Bladder microvascular endothelial cell (primary cell): Measurements from ENCODE around the gene OR2AP1. TPM values are rescaled to one million over a fixed set of nuclear protein-coding genes. Genes with fewer than 3 reads are reported as not detected.

Experiments
- total RNA-seq: library from RNA; depleted of rRNA; stranded (reverse); fragments of >200 nt; gene quantifications from 2 replicates; pipeline ENCODE4 v1.2.3, GENCODE V29; 2014

OR2AP1 gene
- total RNA-seq, result not detected in 2 replicates

GRCh38 chr12:55572168-55572567 is at the start of gene OR2AP1:
OR2AP1 (plus strand) TSS chr12:55572468; CDS start chr12:55574415, 1,947 bp downstream.

GRCh38 chr12:55549302-55549701 is 23.0 kb upstream of the OR2AP1 start, which contains the start of gene OR6C4:
OR6C4 (plus strand) TSS chr12:55549602; CDS start chr12:55551227, 1,625 bp downstream.

Other genes with a start within 250 kb of the OR2AP1 start
- gene OR6C3, start 241.7 kb upstream of the OR2AP1 start, total RNA-seq, result not detected in 2 replicates
- not detected in 2 replicates for gene OR6C75, start 209.5 kb upstream of the OR2AP1 start, total RNA-seq
- not detected in 2 replicates for gene OR6C65, start 171.9 kb upstream of the OR2AP1 start, total RNA-seq
- not detected in 2 replicates for gene OR6C76, start 146.2 kb upstream of the OR2AP1 start, total RNA-seq
- not detected in 2 replicates for gene OR6C2, start 128.4 kb upstream of the OR2AP1 start, total RNA-seq
- not detected in 2 replicates for gene OR6C70, start 102.3 kb upstream of the OR2AP1 start, total RNA-seq
- not detected in 2 replicates for gene OR6C68, start 80.1 kb upstream of the OR2AP1 start, total RNA-seq
- gene OR6C4, start 22.9 kb upstream of the OR2AP1 start, total RNA-seq, result not detected in 2 replicates
- not detected in 2 replicates for gene OR10P1, start 64.4 kb downstream of the OR2AP1 start, total RNA-seq
- 0.76 and 0.81 TPM in 2 replicates for gene ITGA7, start 135.4 kb downstream of the OR2AP1 start, total RNA-seq
- 47.5 and 72.9 TPM in 2 replicates for gene BLOC1S1, start 143.6 kb downstream of the OR2AP1 start, total RNA-seq
- 0.97 and 1.6 TPM in 2 replicates for gene RDH5, start 147.9 kb downstream of the OR2AP1 start, total RNA-seq
- 1,206 and 1,347 TPM in 2 replicates for gene CD63, start 156.5 kb downstream of the OR2AP1 start, total RNA-seq
- gene GDF11, start 170.7 kb downstream of the OR2AP1 start, total RNA-seq, result 0.65 and 2.7 TPM in 2 replicates
- 87.5 and 139 TPM in 2 replicates for gene SARNP, start 245.3 kb downstream of the OR2AP1 start, total RNA-seq
- gene ORMDL2, start 245.6 kb downstream of the OR2AP1 start, total RNA-seq, result 21.0 and 62.7 TPM in 2 replicates